ENCODE measurements around the gene TUBE1. TPM values are rescaled to one million over a fixed set of nuclear protein-coding genes. Genes with fewer than 3 reads are reported as not detected.

TUBE1 gene, protein sequence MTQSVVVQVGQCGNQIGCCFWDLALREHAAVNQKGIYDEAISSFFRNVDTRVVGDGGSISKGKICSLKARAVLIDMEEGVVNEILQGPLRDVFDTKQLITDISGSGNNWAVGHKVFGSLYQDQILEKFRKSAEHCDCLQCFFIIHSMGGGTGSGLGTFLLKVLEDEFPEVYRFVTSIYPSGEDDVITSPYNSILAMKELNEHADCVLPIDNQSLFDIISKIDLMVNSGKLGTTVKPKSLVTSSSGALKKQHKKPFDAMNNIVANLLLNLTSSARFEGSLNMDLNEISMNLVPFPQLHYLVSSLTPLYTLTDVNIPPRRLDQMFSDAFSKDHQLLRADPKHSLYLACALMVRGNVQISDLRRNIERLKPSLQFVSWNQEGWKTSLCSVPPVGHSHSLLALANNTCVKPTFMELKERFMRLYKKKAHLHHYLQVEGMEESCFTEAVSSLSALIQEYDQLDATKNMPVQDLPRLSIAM
- 16.8 and 18.0 TPM in 2 replicates for total RNA-seq

DNA sequence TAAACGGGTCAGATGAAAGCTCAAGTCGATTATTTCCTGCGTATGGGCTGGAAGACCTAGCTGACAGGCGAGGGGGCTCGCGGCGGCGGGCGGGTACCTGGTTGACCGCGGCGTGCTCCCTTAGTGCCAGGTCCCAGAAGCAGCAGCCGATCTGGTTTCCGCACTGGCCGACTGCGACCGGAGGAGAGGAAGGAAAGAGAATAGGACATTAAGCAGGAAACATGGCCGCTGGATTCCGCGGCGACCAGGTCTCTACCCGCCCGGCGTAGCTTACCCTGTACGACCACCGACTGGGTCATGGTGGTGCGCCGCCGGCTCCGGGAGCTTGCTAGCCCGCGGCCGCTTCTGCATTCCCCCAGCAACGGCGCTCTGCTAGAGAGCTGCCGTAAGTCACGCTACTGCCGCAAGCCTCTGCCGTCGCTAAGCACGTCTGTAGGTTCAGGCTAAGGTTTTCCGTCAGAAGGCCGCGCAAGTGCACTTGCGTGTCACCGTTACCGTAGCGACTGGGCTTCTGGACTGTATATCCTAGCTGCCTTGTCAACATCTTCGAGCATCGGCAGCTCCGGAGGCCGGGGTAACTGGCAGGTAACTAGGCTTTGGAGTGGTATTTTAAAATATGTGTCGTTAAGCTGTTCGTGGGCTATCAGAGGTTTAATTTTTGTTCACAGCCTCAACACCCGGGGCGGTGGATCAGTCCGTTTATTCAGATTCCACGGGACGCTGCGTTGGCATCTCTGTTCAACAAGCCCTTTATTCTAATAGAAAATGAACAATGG lies at the start of gene TUBE1, which contains the start of gene FAM229B:
Gene TUBE1 (minus strand): TSS at position 347 of the 776 bp plus-strand sequence. CDS start 48 bp downstream, at position 299.
Gene FAM229B (plus strand): TSS at position 456 of the 776 bp plus-strand sequence. CDS start 11,693 bp downstream, outside the sequence.

DNA sequence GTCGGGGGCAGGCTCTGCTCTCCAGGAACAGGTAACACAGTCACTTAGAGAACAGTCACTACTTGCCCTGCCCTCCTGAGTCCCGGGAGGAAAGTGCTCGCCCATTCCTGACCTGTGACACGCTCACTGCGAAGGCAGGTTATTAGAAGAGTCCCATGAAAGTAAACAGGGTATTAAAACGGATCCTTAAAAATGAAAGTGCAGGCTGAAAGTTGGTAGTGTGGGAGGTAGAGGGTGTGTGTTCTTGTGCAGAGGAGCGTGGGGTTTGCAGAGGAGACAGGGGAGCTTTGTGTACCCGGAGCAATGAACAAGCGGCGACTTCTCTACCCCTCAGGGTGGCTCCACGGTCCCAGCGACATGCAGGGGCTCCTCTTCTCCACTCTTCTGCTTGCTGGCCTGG lies 33.3 kb downstream of the TUBE1 start, which contains the start of gene CCN6:
Gene CCN6 (plus strand): TSS at position 104 of the 400 bp plus-strand sequence. CDS start 254 bp downstream, at position 358.

Other genes with a start within 250 kb of the TUBE1 start
- gene FYN, start 214.0 kb downstream of the TUBE1 start, total RNA-seq: 37.3 and 51.3 TPM in 2 replicates
- gene CCN6, start 33.4 kb downstream of the TUBE1 start, total RNA-seq: under 0.01 TPM in 1 of 2 replicates, not detected in the other
- 28.1 and 33.0 TPM in 2 replicates for gene FAM229B, start 109 bp upstream of the TUBE1 start, total RNA-seq
- 52.0 and 68.4 TPM in 2 replicates for gene LAMA4, start 167.1 kb upstream of the TUBE1 start, total RNA-seq

Data from bronchus fibroblast of lung (primary cell).